Left forelimb (tissue), 1 donor: ENCODE measurements around the gene VPS45.

Experiments used
- DNase-seq: peaks from one replicate; pipeline ENCODE4 v3.0.0-alpha.2; 2018; ENCODE audit warnings: low spot score

VPS45 gene

GRCh38 chr1:150072959-150073358 is 5.4 kb downstream of the VPS45 start:
- DNase-seq, result no peak

GRCh38 chr1:150073516-150073915 is 5.9 kb downstream of the VPS45 start:
- DNase-seq, result no peak

GRCh38 chr1:150076066-150076465 is 8.5 kb downstream of the VPS45 start:
- no peak for DNase-seq

- DNase-seq, result no peak
These were observed 9.4 kb downstream of the VPS45 start for GRCh38 chr1:150076985-150077384.

- DNase-seq, result no peak
These were observed 13.2 kb downstream of the VPS45 start for GRCh38 chr1:150080784-150081183.

- no peak for DNase-seq
These were observed 14.9 kb downstream of the VPS45 start for GRCh38 chr1:150082494-150082893.

GRCh38 chr1:150083907-150084306 is 16.3 kb downstream of the VPS45 start:
- DNase-seq, result no peak

- no peak for DNase-seq
These were observed 17.8 kb downstream of the VPS45 start for GRCh38 chr1:150085406-150085805.

GRCh38 chr1:150087415-150087814 is 19.8 kb downstream of the VPS45 start:
- DNase-seq, result no peak

- DNase-seq, result no peak
These were observed 22.4 kb downstream of the VPS45 start for GRCh38 chr1:150089846-150090520.

- DNase-seq, result no peak
These were observed 24.7 kb downstream of the VPS45 start for GRCh38 chr1:150092180-150092791.

GRCh38 chr1:150093805-150094204 is 26.2 kb downstream of the VPS45 start:
- DNase-seq, result no peak

- no peak for DNase-seq
These were observed 27.2 kb downstream of the VPS45 start for GRCh38 chr1:150094734-150095265.

GRCh38 chr1:150102986-150103385 is 35.4 kb downstream of the VPS45 start:
- DNase-seq, result no peak

GRCh38 chr1:150106341-150106740 is 38.8 kb downstream of the VPS45 start:
- DNase-seq, result no peak

GRCh38 chr1:150109586-150109985 is 42.0 kb downstream of the VPS45 start:
- no peak for DNase-seq

- no peak for DNase-seq
These were observed 42.5 kb downstream of the VPS45 start for GRCh38 chr1:150110116-150110515.

GRCh38 chr1:150111670-150112069 is 44.1 kb downstream of the VPS45 start:
- no peak for DNase-seq

- no peak for DNase-seq
These were observed 47.5 kb downstream of the VPS45 start for GRCh38 chr1:150115121-150115520.

GRCh38 chr1:150118716-150119115 is 51.1 kb downstream of the VPS45 start:
- no peak for DNase-seq

- no peak for DNase-seq
These were observed 53.8 kb downstream of the VPS45 start for GRCh38 chr1:150121236-150121862.

- no peak for DNase-seq
These were observed 59.2 kb downstream of the VPS45 start for GRCh38 chr1:150126811-150127210.

- no peak for DNase-seq
These were observed 59.9 kb downstream of the VPS45 start for GRCh38 chr1:150127464-150127863.
